Stimulated activated CD8-positive, alpha-beta memory T cell treated with anti-CD3 and anti-CD28 coated beads, Interleukin-15, amount 100 ng/mL, for 4 hours (primary cell): ENCODE data around the gene MACROD2.

Source experiments
- DNase-seq, 2 donors: peaks; one replicate each; pipeline ENCODE4 v3.0.0-alpha.2; 2020; ENCODE audit warnings: low read depth in 2 of 2

MACROD2 gene

GRCh38 chr20:14582855-14583254 lies 587.5 kb downstream of the MACROD2 start:
- DNase-seq: no peak

DNA sequence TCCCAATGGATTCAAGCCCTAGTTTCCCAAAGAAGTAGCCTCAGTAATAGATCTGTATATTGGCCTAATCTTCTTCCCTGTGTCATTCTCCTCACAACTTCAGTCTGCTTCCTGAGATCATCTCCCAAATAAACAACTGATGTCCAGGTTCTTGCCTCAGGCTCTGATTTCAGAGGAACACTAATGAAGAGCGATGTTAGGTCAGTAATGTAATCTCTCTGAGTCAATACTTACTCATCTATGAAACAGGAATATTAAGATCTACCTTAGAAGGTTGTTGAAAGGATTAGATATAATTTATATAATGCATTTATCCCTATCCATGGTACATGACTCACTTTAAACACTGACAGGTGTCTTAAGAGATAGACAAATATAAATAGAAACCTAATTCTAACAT lies 588.1 kb downstream of the MACROD2 start:
- DNase-seq: no peak

DNA sequence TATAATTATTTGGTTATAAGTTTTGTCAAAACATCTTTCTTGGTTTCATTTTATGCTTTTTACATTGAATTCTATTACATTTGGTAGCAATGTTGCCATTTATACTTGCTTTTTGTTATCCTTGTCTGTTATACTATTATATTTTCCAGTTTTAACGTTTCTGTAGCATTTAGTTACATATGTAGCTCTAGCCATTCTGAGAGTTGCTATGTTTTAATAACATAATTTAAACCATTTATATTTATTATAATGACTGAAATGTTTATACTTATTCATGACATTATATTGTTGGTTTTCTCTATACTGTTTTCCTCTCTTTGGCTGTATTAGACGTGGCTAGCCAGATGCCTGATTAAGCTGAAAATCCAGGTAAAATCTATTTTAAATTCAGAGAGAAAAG lies 594.1 kb downstream of the MACROD2 start:
- no peak for DNase-seq

- DNase-seq: no peak
Observed at GRCh38 chr20:14595051-14595450, 599.7 kb downstream of the MACROD2 start.

GRCh38 chr20:14597206-14597715 lies 601.9 kb downstream of the MACROD2 start:
- DNase-seq: no peak

DNA sequence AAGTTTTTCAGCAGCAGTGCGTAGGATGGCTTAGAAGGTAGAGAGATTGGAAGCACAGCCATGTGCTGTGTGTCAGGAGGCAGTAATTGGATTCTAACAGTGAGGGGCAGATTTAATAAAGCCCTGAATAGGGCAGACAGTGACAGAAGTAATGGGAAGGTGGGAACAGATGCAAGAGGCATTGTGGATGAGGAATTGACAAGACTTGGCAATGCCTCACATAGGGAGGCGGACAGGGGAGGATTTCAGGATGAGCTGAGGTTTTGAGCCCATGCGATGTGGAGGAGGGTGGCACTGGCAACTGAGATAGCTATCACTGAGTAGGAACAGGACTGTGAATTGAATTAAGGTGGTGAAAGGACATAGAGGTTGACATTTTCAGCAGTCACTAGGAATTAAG lies 604.3 kb downstream of the MACROD2 start:
- no peak for DNase-seq

DNA sequence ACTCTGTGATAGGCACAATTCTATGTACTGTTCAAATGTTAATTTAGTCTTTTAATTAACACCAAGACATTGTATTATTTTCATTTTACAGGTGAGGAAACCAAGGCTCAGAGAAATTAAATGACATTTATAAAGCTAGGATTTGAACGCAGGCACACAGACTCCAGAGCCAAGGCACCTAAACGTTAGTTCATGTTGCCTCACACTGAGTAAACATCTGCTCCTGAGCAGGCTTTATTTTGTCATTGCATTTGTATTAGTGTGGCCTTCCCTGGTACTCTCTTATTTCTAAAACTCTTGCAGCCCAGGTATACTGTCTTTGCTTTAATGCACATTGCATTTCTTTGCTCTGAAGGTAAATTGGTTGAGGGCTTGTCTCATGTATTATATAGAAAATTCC lies 605.2 kb downstream of the MACROD2 start:
- no peak for DNase-seq

GRCh38 chr20:14604143-14604542 lies 608.8 kb downstream of the MACROD2 start:
- no peak for DNase-seq

DNA sequence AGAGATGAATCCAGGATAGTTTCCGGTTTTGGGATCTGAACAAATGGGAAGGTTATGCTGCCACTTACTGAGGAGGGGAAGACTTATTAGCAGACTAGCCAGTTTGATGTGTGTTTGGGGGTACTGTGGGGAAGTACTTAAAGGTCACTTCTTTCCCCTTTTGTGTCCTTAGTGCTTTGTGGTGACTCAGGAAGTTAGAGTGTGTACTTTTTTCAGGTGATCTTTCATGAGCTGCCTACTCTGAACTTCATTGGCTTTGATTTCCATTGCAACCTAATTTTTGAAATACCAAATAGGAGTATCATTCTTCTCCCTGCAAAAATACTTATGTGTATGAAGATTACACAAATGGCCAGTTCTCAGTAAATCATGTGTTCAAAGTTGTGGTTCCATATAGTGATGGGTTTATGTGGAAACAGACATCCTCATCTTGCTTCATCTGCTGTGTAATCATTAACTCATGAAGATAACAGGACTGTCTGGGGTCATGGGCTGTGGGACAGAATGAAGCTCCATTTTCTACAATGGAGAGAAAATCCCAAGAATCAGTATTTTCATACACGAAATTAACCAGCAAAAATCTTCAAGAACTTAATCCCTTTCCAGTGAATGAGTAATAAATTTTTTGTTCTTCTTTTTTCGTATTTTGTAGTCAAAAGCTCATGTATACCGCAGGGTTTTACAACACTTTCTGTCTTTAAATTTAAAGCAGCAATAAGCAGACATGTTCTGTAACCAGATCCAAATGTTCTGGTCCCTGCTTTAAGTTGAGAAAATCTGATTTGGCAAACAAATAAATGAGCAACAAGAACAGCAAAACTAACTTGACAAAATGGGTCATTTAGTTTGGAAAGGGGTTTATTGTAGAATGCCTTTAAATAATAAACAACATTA lies 614.3 kb downstream of the MACROD2 start:
- no peak for DNase-seq

DNA sequence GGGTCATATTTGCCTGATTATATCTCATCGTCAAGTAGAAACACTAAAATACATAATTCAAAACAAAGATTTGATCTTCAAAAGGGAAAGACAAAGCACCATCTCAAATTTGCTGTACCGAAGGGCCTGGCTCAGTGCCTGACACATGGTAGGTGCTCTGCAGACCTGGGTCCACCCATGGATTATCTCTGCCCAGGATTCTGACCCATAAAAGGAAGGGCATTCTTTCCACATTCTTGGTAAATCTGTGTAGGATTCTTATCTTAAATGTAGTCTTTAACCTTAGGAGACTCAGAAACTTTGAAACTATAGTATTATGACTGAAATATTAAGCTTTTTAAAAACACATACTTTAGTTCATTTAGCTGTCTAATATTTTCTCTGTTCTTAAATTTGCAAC lies 616.2 kb downstream of the MACROD2 start:
- DNase-seq: no peak

GRCh38 chr20:14612391-14612790 lies 617.1 kb downstream of the MACROD2 start:
- no peak for DNase-seq

DNA sequence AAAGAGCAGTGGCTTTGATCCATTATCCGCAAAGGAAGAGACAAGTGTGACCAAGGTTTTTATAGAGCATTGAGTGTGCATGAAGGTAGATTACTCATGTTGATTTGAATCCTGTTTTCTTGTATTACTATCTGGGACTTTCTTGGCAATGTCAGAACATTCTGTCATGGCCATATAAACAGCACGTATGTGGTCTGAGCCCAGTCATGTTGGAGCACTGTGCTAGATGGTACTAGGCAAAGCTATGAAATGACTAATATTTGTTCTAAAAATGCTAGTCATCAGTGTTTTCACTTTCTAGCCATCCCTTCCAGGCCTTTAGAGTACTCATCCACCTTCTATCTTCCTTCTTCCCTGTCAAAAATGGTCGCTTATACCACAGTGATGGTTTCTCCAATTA lies 620.7 kb downstream of the MACROD2 start:
- no peak for DNase-seq

GRCh38 chr20:14617123-14617522 lies 621.8 kb downstream of the MACROD2 start:
- no peak for DNase-seq

DNA sequence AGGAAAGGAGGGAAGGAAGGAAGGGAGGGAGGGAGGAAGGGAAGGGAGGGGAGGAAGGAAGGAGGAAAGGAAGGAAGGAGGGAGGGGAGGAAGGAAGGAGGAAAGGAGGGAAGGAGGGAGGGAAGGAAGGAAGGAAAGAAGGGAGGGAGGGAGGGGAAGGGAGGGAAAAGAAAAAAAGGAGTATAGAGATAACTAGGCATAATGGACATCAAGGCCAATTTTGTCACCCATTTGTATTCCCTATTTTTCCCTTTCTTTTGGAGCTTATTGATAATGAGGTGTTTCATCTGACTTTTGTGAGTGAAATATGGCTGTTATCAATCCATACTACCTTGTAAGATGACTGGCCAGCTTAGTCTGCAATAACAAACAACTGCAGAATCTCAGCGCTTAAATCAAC lies 624.1 kb downstream of the MACROD2 start:
- no peak for DNase-seq

DNA sequence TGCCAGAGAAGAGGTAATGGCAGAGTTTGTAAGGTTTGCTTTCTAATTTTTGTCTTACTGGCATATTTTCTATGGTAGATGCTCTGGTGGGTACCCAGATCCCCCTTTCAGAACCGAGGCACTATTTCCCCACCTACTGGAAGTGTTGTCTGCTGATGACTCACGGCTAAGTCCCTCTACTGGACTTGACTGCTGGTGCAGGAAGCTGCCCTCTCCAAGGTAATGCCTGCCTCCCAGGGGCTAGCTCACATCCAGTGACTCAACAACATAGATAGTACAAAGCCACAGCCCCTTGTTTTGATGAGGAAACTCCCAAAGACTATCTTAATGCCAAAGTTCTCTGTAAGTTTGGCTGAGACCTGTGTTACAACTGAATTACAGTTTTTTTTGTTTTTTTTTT lies 627.5 kb downstream of the MACROD2 start:
- DNase-seq: no peak

- DNase-seq: no peak
Observed at GRCh38 chr20:14631011-14631410, 635.7 kb downstream of the MACROD2 start.

GRCh38 chr20:14632906-14633305 lies 637.6 kb downstream of the MACROD2 start:
- DNase-seq: no peak

DNA sequence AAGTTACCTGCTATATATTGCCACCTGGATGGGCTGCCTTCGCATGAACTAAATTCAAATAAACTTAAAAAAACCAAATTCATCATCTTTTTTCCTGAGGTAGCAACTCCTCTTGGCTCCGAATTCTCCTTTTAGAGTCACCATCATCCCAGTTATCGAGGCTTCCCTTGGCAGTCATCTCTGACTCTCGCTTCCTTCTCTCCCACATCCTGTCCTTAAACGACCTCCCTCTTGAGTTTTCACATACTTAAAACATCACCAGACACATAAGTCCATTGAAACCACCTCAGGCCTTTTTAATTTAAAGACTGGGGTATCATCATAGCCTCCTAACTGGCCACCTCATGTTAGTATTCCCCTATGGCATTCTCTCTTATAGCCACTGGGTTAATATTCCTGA lies 638.2 kb downstream of the MACROD2 start:
- no peak for DNase-seq

DNA sequence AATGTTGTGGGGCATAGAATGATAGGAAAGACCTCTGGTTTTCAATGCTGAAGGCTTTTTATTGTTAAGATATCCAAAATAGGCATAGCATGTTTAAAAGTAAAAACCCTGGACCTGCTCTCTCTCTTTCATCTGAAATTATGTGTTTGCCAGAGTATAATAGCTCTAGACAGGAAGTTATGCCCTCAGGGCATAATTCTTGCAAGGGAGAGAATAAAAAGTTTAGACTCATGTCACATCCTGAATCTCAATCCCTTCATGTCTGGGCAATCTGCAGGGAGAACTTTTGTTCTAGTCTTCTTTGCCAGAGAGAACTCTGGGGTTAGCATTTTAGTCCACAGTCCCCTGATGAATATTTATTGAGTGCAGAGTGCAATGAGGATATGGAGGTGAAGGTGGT lies 639.3 kb downstream of the MACROD2 start:
- DNase-seq: no peak

DNA sequence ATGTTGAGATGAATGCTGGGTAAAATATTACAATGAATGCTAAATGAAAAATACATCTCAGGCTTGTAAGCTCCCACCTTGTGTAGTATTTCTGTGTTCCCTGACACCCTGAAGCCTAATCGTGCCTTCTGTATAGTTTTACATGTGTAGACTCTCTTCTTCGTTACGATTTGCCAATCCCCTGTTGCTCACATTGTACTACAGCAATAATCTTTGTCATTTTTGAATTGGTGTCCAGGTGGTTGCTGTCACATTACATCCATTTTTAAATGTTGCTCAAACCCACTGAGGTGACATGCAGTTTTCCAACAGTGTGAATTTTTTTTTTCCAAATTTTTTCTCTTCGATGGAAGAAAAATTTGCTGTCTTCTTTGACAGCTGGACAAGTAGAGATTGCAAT lies 642.1 kb downstream of the MACROD2 start:
- DNase-seq: no peak

- DNase-seq: no peak
Observed at GRCh38 chr20:14643146-14643545, 647.8 kb downstream of the MACROD2 start.

DNA sequence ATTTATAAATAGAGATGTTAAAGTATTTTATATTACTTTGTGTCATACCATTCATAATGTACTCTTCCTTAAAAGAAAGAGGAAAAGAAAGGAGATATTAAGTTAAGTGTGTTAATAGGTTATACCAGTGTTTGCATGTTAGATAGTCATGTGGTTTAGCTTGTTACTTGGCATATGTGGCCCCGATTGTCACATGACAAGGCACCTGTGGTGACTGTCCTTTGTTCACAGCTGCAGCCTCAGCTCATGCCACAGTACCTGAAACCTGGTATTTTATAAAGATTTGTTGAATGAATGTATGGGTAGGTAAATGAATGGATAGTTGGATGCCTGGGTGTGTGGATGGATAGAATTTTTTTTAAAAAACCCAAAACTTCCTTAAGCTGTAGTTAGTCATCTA lies 648.2 kb downstream of the MACROD2 start:
- DNase-seq: no peak

- DNase-seq: no peak
Observed at GRCh38 chr20:14644306-14645097, 649.2 kb downstream of the MACROD2 start.
